ENCODE results near the gene UTS2.

DNA sequence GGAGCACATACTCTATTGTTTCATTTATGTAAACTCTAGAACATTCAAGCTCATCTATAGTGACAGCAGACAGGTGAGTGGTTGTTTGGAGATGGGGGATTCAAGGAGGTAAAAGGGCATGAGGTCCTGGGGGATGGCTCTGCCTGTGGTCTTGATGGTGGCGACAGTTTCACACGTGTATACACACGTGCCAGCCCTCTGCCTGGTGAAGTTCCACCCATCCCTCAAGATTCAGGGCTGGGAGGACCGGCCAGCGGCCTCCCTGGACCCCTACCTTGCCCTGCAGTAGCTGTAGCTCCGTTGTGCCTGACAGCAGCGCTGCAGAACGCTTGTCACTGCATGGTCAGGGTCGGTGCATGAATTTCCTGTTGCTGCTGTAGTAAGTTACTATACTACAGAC lies 38.9 kb upstream of the UTS2 start:
- TF ChIP-seq POLR2AphosphoS5 (IDR thresholded peaks at IDR 0.05; ENCODE audit: low read depth, low read length): no peak
- TF ChIP-seq POLR2A (IDR thresholded peaks at IDR 0.05; ENCODE audit: low read depth, low read length): no peak
- no peak for TF ChIP-seq TAF1 (IDR thresholded peaks at IDR 0.05; ENCODE audit: borderline replicate concordance, low read depth, low read length)
